Gastroesophageal sphincter (tissue), 2 donors: Measurements from ENCODE around the gene RPP30.

Experiments used
- POLR2A ChIP-seq, 2 donors: fragments of 450-650 bp; IDR thresholded peaks; one replicate each; pipeline ENCODE4 v1.6.1; 2017; ENCODE audit warnings: antibody characterized with exemption in 2 of 2, mild to moderate bottlenecking in 2 of 2, moderate library complexity in 1 of 2
- POLR2AphosphoS5 ChIP-seq: sonication (generic); formaldehyde crosslinking; IDR thresholded peaks from one replicate; pipeline ENCODE4 v1.6.1; 2017; ENCODE audit warnings: antibody characterized with exemption

- TF ChIP-seq POLR2A (IDR thresholded peaks at IDR 0.05) (no peak), POLR2AphosphoS5 (no peak)
These were observed 66.0 kb downstream of the RPP30 start for GRCh38 chr10:90937645-90938258.
